ENCODE results near the gene HELZ2. TPM values are rescaled to one million over a fixed set of nuclear protein-coding genes. Genes with fewer than 3 reads are reported as not detected.
A peak's percentile ranks its signal among the peaks of the same experiment; 100 is the strongest.

The HELZ2 gene
- total and polyA plus RNA-seq, 7 experiments from 2014 or later: 3.8 to 102 (median 24.9) TPM

DNA sequence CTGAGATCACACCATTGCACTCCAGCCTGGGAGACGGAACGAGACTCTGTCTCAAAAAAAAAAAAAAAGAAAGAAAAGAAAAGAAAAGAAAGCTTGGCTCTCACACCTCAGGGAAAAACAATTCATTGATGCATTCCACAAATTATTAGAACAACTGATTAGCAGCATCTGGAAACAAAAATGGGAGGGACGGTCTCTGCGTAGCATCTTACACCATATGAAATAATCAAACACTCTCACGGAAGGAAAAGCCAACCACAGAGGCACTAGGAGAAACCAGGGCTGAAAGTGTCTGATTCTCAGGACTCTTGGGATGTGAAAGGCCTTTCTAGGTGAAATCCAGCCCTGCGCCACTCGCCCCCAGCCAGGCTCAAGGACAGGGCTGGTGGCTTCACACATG lies 2.3 kb upstream of the HELZ2 start:
- ATAC-seq (no peak), DNase-seq (no peak)
- intact Hi-C loops (cut with micrococcal nuclease): no loop called here
- Histone ChIP-seq H3K4me1 (ENCODE audit: control insufficient read depth in 2 of 2, insufficient read depth in 2 of 2, low read length in 2 of 2) (peaks cover 13 to 15% of the 10 kb centered on the region in 2 donors), H3K36me3 (ENCODE audit: control insufficient read depth in 2 of 3, insufficient read depth in 3 of 3, low read length in 3 of 3) (peaks cover 0 to 12% (median 0%) of the 10 kb centered on the region in 3 experiments), H3K27me3 (ENCODE audit: control insufficient read depth in 2 of 2, insufficient read depth in 2 of 2, low read length in 2 of 2) (no peaks in the 10 kb centered on the region), H3K9me3 (ENCODE audit: control insufficient read depth in 2 of 3, low read length in 3 of 3) (no peaks in the 10 kb centered on the region), H3K4me3 (ENCODE audit: low read length) (no peak overlapping the region), H3K27ac (ENCODE audit: low read depth, low read length) (no peak overlapping the region)
- Mint-ChIP-seq H3K27me3 (peaks cover 0 to 39% (median 0%) of the 10 kb centered on the region in 5 donors), H3K4me1 (peaks cover 0 to 14% (median 11%) of the 10 kb centered on the region in 7 donors), H3K4me3 (peak overlapping the region in 4 of 10 donors; percentile 8 to 59 (median 24)), H3K36me3 (no peaks in the 10 kb centered on the region), H3K27ac (peak overlapping the region in 1 of 9 donors; percentile 31), H3K9me3 (no peaks in the 10 kb centered on the region)
- POLR2A ChIA-PET: no interaction called here
- CTCF ChIA-PET: interaction anchor here (0.7 kb wide), 1 partner anchor 71 kb away, joined by 4 read pairs; no protein-coding TSS in a partner anchor

DNA sequence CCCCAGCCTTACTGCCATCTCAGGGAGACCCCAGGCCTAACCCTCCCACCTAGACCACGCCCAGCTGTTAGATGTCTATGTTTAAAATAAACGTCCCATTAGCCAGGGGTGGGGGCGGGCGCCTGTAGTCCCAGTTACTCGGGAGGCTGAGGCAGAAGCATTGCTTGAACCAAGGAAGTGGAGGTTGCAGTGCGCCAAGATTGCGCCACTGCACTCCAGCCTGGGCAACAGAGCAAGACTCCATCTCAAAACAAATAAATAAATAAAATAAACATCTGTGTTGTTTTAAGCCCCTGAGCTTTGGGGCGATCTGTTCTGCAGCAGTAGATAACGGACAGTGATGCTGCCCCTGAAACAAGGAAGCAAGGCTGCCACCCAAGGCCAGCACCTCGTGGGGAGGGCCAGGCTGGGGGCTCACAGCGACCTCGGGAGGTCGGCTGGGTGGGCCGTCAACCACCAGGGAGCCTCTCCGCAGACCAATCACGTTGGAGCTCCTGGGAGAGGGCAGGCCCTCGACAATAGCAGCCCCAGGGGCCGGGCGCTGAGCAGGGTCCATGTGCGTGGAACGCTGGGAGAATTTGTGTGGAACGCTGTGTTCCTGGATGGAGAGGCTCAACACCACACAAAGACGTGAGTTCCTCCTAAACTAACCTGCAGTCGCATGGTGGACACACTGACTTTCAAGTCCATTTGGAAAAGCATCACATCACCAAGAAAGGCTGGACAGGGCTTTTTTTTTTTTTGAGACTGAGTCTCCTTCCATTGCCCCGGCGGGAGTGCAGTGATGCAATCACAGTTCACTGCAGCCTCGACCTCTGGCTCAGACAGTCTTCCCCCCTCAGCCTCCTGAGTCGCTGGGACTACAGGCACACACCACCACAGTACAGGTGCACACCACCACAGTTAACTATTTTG lies 1.0 kb upstream of the HELZ2 start:
- Mint-ChIP-seq H3K36me3 (no peaks in the 10 kb centered on the region), H3K9me3 (no peaks in the 10 kb centered on the region), H3K27me3 (peaks cover 0 to 30% (median 0%) of the 10 kb centered on the region in 5 donors), H3K4me3 (peak overlapping the region; percentile 47 to 89 (median 68)), H3K4me1 (peaks cover 0 to 7% (median 4%) of the 10 kb centered on the region in 7 donors), H3K27ac (peak overlapping the region in 2 of 9 donors; percentile 21 to 58)
- Histone ChIP-seq H3K36me3 (ENCODE audit: control insufficient read depth in 2 of 3, insufficient read depth in 3 of 3, low read length in 3 of 3) (peaks cover 0 to 12% (median 0%) of the 10 kb centered on the region in 3 experiments), H3K9me3 (ENCODE audit: control insufficient read depth in 2 of 3, low read length in 3 of 3) (no peaks in the 10 kb centered on the region), H3K27ac (ENCODE audit: low read depth, low read length) (no peak overlapping the region), H3K4me3 (ENCODE audit: low read length) (peak overlapping the region; percentile 35), H3K4me1 (ENCODE audit: control insufficient read depth in 2 of 2, insufficient read depth in 2 of 2, low read length in 2 of 2) (peaks cover 7 to 13% of the 10 kb centered on the region in 2 donors), H3K27me3 (ENCODE audit: control insufficient read depth in 2 of 2, insufficient read depth in 2 of 2, low read length in 2 of 2) (no peaks in the 10 kb centered on the region)
- DNase-seq (no peak), ATAC-seq (no peak)
- POLR2A ChIA-PET: interaction anchor here (1.1 to 2.4 kb wide), 4 partner anchors 22 to 67 kb away, joined by 3 to 7 read pairs (median 5); no protein-coding TSS in a partner anchor
- intact Hi-C loops (cut with micrococcal nuclease): loop anchor here in 1 of 2 donors (1.0 kb wide), 1 partner anchor 52 kb away; the partner anchor contains the start of gene GMEB2
- CTCF ChIA-PET: no interaction called here

- peak overlapping the region; percentile 53 for H3K4me3 ChIP-seq (ENCODE audit: low read length)
- H3K9me3 ChIP-seq (ENCODE audit: control insufficient read depth in 2 of 3, low read length in 3 of 3): no peaks in the 10 kb centered on the region
- H3K36me3 Mint-ChIP-seq: no peaks in the 10 kb centered on the region
- H3K4me1 Mint-ChIP-seq: peaks cover 4 to 20% (median 11%) of the 10 kb centered on the region in 7 donors
- CTCF ChIA-PET: interaction anchor here (0.5 kb wide), 1 partner anchor 328 kb away, joined by 5 read pairs; no protein-coding TSS in a partner anchor
- peaks cover 0 to 2% (median 0%) of the 10 kb centered on the region in 11 donors for H3K9me3 Mint-ChIP-seq
- ATAC-seq: peak; percentile 34
- peak overlapping the region in 8 of 9 donors; percentile 14 to 92 (median 54) for H3K27ac Mint-ChIP-seq
- intact Hi-C loops (cut with micrococcal nuclease): loop anchor here in 1 of 2 donors (1.0 kb wide), 1 partner anchor 54 kb away; the partner anchor contains the start of gene GMEB2
- H3K27me3 ChIP-seq (ENCODE audit: control insufficient read depth in 2 of 2, insufficient read depth in 2 of 2, low read length in 2 of 2): no peaks in the 10 kb centered on the region
- POLR2A ChIA-PET: interaction anchor here (0.9 to 2.4 kb wide), 7 partner anchors 21 to 302 kb away, joined by 3 to 7 read pairs (median 4); partner anchors contain the start of gene RTEL1
- peak overlapping the region; percentile 58 for H3K27ac ChIP-seq (ENCODE audit: low read depth, low read length)
- H3K4me1 ChIP-seq (ENCODE audit: control insufficient read depth in 2 of 2, insufficient read depth in 2 of 2, low read length in 2 of 2): peaks cover 18 to 20% of the 10 kb centered on the region in 2 donors
- peak overlapping the region; percentile 67 to 89 (median 82) for H3K4me3 Mint-ChIP-seq
- peaks cover 0 to 12% (median 0%) of the 10 kb centered on the region in 3 experiments for H3K36me3 ChIP-seq (ENCODE audit: control insufficient read depth in 2 of 3, insufficient read depth in 3 of 3, low read length in 3 of 3)
- peaks cover 0 to 19% (median 0%) of the 10 kb centered on the region in 5 donors for H3K27me3 Mint-ChIP-seq
- no peak for DNase-seq
Observed at GRCh38 chr20:63573647-63574131, 350 bp downstream of the HELZ2 start.

DNA sequence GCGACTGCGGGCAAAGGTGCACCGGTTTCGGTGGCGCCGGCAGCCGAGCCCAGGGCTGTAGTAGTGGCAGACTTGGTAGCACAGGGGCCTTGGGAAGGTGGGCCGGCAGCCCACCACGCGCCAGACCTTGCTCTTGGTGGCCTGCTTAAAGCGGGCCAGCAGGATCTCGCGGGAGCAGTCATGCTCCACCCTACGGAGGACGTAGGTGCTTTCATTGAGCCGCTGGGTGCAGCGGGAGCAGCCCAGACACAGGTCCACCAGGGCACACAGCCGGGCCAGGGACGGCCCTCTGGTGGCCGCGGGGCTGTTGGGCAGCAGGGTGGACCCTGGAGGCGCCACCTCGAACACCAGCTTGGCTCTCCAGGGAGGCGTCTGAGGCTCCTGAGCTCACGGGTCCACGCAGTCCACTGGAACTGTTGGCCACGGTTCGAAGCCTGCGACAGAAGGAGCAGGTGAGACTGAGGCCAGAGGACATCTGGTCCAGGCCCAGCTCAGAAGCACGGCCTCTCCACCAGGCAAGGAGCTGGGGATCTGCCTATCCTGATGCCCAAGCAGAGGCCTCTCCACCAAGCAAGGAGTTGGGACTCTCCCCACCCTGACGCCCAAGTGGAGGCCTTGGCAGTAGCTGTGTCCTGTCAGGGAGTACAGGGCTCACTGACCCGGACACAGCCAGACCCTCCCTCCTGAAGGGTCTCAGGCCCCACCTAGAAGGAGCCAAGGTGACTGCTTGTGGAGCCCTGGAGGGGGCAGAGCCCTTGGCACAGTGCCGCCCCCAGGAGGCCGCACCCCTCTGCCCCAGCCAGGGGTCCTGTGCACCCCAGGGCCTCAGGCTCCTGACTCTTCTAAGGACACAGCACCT lies 1.0 kb downstream of the HELZ2 start:
- Mint-ChIP-seq H3K4me1 (peaks cover 5 to 26% (median 17%) of the 10 kb centered on the region in 7 donors), H3K27me3 (peaks cover 0 to 19% (median 0%) of the 10 kb centered on the region in 5 donors), H3K4me3 (peak overlapping the region; percentile 67 to 89 (median 82)), H3K9me3 (peaks cover 0 to 2% (median 0%) of the 10 kb centered on the region in 11 donors), H3K36me3 (no peaks in the 10 kb centered on the region), H3K27ac (peak overlapping the region in 6 of 9 donors; percentile 14 to 92 (median 54))
- Histone ChIP-seq H3K36me3 (ENCODE audit: control insufficient read depth in 2 of 3, insufficient read depth in 3 of 3, low read length in 3 of 3) (peaks cover 0 to 12% (median 0%) of the 10 kb centered on the region in 3 experiments), H3K4me3 (ENCODE audit: low read length) (peak overlapping the region; percentile 53), H3K4me1 (ENCODE audit: control insufficient read depth in 2 of 2, insufficient read depth in 2 of 2, low read length in 2 of 2) (peaks cover 24 to 26% of the 10 kb centered on the region in 2 donors), H3K27ac (ENCODE audit: low read depth, low read length) (peak overlapping the region; percentile 58), H3K9me3 (ENCODE audit: control insufficient read depth in 2 of 3, low read length in 3 of 3) (no peaks in the 10 kb centered on the region), H3K27me3 (ENCODE audit: control insufficient read depth in 2 of 2, insufficient read depth in 2 of 2, low read length in 2 of 2) (no peaks in the 10 kb centered on the region)
- POLR2A ChIA-PET: interaction anchor here (1.2 to 2.4 kb wide), 2 partner anchors 20 to 303 kb away, joined by 3 to 6 read pairs; no protein-coding TSS in a partner anchor
- intact Hi-C loops (cut with micrococcal nuclease): no loop called here
- no peak for ATAC-seq
- CTCF ChIA-PET: no interaction called here
- no peak for DNase-seq

- Mint-ChIP-seq H3K9me3 (peaks cover 0 to 2% (median 0%) of the 10 kb centered on the region in 11 donors), H3K36me3 (peaks cover 0 to 3% (median 0%) of the 10 kb centered on the region in 5 donors), H3K4me3 (peak overlapping the region in 1 of 10 donors; percentile 28), H3K27ac (no peak overlapping the region), H3K4me1 (peaks cover 13 to 34% (median 25%) of the 10 kb centered on the region in 7 donors), H3K27me3 (peaks cover 0 to 12% (median 0%) of the 10 kb centered on the region in 5 donors)
- ChIA-PET CTCF (no interaction called here), POLR2A (no interaction called here)
- Histone ChIP-seq H3K4me1 (ENCODE audit: control insufficient read depth in 2 of 2, insufficient read depth in 2 of 2, low read length in 2 of 2) (peaks cover 32 to 33% of the 10 kb centered on the region in 2 donors), H3K9me3 (ENCODE audit: control insufficient read depth in 2 of 3, low read length in 3 of 3) (no peaks in the 10 kb centered on the region), H3K27me3 (ENCODE audit: control insufficient read depth in 2 of 2, insufficient read depth in 2 of 2, low read length in 2 of 2) (no peaks in the 10 kb centered on the region), H3K36me3 (ENCODE audit: control insufficient read depth in 2 of 3, insufficient read depth in 3 of 3, low read length in 3 of 3) (peaks cover 0 to 12% (median 0%) of the 10 kb centered on the region in 3 experiments), H3K27ac (ENCODE audit: low read depth, low read length) (no peak overlapping the region), H3K4me3 (ENCODE audit: low read length) (no peak overlapping the region)
- DNase-seq (no peak), ATAC-seq (no peak)
- intact Hi-C loops (cut with micrococcal nuclease): no loop called here
Observed at GRCh38 chr20:63572071-63572787, 1.8 kb downstream of the HELZ2 start.

Measured in naive thymus-derived CD4-positive, alpha-beta T cell (primary cell).